ENCODE results near the gene KAT5. TPM values are rescaled to one million over a fixed set of nuclear protein-coding genes. Genes with fewer than 3 reads are reported as not detected.
"Not testable (repeated sequence)": the region's sequence is repeated elsewhere in the genome, so short reads cannot be mapped to it uniquely, and the experiment has no call there.

The KAT5 gene
- total RNA-seq, 1 experiment from 2014 or later: 47.9 TPM

DNA sequence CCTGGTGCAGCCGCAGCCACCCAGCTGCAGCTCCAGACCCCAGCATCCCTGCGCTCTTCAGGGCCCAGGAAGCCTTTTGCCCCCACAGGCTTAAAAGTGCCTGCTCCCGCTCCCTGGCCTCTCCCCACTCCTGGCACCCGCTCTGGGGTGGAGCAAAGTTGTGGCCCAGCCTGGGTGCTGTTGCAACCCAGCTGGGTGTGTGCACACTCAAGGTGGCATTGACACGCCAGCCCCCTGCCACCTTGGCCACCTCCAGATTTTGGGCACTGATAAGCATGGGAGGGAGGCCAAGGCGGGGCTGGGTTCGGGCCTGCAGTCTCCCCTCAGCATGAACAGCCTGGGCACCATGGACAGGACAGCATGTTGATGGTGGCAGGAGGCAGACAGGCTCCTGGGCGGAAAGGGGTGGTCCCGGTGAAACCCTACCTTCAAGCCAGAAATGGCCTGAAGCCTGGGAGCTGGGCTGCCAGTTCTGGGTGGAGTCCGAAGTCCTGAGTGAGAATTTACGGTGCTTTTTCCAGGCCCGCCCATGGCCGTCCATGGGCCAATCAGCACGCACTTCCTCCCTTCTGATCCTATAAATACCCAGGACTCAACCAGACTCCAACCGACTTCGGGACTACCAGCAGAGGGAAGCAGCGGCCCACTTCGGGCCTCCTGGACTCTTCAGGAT is 32.1 kb downstream of the KAT5 start:
- peak; percentile 71 for DNase-seq (ENCODE audit: low read depth)

DNA sequence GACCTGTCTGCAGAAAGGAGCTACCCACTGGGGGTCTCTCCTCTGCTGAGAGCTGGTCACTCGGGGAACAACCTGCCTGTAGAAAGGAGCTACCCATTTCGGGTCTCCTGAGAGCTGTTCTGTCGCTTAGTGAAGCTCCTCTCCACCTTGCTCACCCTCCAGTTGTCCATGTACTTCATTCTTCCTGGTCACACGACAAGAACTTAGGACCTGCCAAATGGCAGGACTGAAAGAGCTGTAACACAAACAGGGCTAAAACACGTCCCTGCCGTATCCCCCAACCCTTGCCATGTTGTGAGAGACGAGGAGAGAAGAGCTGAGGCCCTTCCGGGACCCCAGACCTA is 32.6 kb downstream of the KAT5 start:
- DNase-seq (ENCODE audit: low read depth): no peak

DNA sequence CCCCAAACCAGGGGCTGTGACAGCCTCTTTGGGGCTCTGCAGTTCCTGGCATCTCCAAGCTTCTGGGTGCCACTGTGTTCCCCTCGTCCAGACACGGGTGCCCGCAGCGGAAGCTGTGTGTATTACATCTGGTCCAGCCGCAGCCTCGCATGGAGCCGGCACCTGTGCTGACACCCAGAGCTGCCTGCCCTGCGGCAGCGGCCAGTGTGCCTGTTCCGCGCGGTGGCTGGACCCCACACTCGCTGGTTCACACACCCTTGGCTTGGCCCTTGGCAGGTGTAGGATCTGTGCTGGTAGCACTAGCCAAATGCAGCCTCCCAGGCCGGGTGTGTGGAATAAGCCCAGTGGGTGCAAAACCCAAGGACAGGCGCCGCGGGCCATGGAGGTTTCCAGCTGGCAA is 33.0 kb downstream of the KAT5 start:
- DNase-seq (ENCODE audit: low read depth): no peak

DNA sequence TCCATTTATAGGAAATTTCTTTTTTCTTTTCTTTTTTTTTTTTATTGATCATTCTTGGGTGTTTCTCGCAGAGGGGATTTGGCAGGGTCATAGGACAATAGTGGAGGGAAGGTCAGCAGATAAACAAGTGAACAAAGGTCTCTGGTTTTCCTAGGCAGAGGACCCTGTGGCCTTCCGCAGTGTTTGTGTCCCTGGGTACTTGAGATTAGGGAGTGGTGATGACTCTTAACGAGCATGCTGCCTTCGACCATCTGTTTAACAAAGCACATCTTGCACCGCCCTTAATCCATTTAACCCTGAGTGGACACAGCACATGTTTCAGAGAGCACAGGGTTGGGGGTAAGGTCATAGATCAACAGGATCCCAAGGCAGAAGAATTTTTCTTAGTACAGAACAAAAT is 50.1 kb downstream of the KAT5 start:
- DNase-seq (ENCODE audit: low read depth): not testable (repeated sequence)

DNA sequence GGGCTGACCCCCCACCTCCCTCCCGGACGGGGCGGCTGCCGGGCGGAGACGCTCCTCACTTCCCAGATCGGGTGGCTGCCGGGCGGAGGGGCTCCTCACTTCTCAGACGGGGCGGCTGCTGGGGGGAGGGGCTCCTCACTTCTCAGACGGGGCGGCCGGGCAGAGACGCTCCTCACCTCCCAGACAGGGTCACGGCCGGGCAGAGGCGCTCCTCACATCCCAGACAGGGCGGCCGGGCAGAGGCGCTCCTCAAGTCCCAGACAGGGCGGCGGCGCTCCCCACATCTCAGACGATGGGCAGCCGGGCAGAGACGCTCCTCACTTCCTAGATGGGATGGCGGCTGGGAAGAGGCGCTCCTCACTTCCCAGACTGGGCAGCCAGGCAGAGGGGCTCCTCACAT is 50.8 kb downstream of the KAT5 start:
- not testable (repeated sequence) for DNase-seq (ENCODE audit: low read depth)

DNA sequence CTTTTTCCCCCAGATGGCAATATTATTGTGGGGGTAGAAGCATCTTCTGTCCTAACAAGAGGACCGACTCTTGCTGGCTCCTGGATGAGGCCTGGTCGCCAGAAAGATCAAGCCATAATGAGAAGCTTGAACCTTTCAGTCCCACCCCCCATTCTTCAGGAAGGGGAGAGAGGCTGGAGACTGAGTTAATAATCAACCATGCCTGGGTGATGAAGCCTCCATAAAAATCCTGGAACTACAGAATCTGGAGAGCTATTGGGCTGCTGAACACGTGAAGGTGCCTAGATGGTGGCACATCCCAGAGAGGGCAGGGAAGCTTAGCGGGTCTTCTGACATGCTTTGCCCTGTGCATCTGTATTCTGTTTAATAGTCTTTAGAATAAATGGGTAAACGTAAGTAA is 52.4 kb downstream of the KAT5 start:
- DNase-seq (ENCODE audit: low read depth): no peak

DNA sequence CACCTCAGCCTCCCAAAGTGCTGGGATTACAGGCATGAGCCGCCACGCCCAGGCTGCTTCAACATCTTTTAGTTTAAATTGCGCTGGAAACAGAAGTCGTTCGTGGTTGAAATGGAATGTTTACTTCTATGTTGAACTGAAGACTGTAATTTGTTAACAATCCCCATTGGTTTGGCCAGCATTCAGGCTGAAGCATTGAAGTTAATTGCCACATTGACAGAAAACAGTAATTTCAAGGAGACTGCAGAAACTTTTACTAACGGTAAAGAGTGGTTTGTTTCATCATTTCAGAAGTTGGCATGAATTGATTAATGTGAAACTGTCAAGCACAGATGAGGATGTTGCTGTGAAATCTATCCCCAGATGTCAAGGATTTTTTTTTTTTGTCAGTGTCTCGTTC is 54.5 kb downstream of the KAT5 start:
- peak; percentile 91 for DNase-seq (ENCODE audit: low read depth)

DNA sequence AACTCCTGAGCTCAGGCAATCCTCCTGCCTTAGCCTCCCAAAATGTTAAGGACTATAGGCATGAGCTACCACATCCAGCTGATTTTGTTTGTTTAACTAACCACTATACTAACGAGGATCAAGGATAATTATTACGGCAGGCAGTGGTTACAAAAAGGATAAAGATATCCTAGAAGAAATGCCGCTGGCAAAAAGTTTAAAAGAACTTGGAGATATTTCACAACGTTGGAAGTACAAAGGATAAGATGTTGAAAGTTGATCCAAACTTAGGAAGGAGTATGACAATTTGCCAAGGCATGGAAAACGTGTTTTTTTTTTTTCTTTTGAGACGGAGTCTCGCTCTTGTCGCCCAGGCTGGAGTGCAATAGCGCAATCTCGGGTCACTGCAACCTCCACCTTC is 55.4 kb downstream of the KAT5 start:
- DNase-seq (ENCODE audit: low read depth): peak; percentile 93

DNA sequence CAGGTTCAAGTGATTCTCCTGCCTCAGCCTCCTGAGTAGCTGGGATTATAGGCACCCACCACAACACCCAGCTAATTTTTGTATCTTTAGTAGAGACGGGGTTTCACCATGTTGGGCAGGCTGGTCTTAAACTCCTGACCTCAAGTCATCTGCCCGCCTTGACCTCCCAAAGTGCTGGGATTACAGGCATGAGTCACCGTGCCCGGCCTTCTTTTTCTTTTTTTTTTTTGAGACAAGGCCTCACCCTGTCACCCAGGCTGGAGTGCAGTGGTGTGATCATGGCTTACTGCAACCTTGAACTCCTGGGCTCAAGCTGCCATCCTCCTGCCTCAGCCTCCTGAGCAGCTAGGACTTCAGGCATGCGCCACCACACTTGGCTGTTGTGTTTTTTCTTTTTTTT is 55.8 kb downstream of the KAT5 start:
- peak; percentile 78 for DNase-seq (ENCODE audit: low read depth)

Other genes with a start within 250 kb of the KAT5 start
- gene MALAT1, start 213.2 kb upstream of the KAT5 start, total RNA-seq (2014; rRNA removed; shearing (Covaris generic)): 481 and 510 TPM in 2 replicates
- 64.1 and 65.7 TPM in 2 replicates for gene SCYL1, start 187.2 kb upstream of the KAT5 start, total RNA-seq (2014; rRNA removed; shearing (Covaris generic))
- gene LTBP3, start 153.9 kb upstream of the KAT5 start, total RNA-seq (2014; rRNA removed; shearing (Covaris generic)): 20.9 and 38.4 TPM in 2 replicates
- gene ZNRD2, start 141.8 kb upstream of the KAT5 start, total RNA-seq (2014; rRNA removed; shearing (Covaris generic)): 87.7 and 98.0 TPM in 2 replicates
- gene FAM89B, start 139.7 kb upstream of the KAT5 start, total RNA-seq (2014; rRNA removed; shearing (Covaris generic)): 36.9 and 43.1 TPM in 2 replicates
- gene EHBP1L1, start 136.2 kb upstream of the KAT5 start, total RNA-seq (2014; rRNA removed; shearing (Covaris generic)): 22.8 and 47.8 TPM in 2 replicates
- gene KCNK7, start 116.5 kb upstream of the KAT5 start, total RNA-seq (2014; rRNA removed; shearing (Covaris generic)): not detected in 2 replicates
- gene MAP3K11, start 98.0 kb upstream of the KAT5 start, total RNA-seq (2014; rRNA removed; shearing (Covaris generic)): 11.8 and 24.2 TPM in 2 replicates
- 9.1 and 11.9 TPM in 2 replicates for gene PCNX3, start 96.5 kb upstream of the KAT5 start, total RNA-seq (2014; rRNA removed; shearing (Covaris generic))
- gene SIPA1, start 74.2 kb upstream of the KAT5 start, total RNA-seq (2014; rRNA removed; shearing (Covaris generic)): 16.7 and 21.2 TPM in 2 replicates
- 33.3 and 34.2 TPM in 2 replicates for gene RELA, start 49.3 kb upstream of the KAT5 start, total RNA-seq (2014; rRNA removed; shearing (Covaris generic))
- 38.3 and 54.8 TPM in 2 replicates for gene RNASEH2C, start 8.5 kb downstream of the KAT5 start, total RNA-seq (2014; rRNA removed; shearing (Covaris generic))
- gene AP5B1, start 68.7 kb downstream of the KAT5 start, total RNA-seq (2014; rRNA removed; shearing (Covaris generic)): 4.2 and 6.7 TPM in 2 replicates
- gene OVOL1, start 74.8 kb downstream of the KAT5 start, total RNA-seq (2014; rRNA removed; shearing (Covaris generic)): not detected in 2 replicates
- gene SNX32, start 121.7 kb downstream of the KAT5 start, total RNA-seq (2014; rRNA removed; shearing (Covaris generic)): 0.20 TPM in 1 of 2 replicates, not detected in the other
- 2,043 and 2,212 TPM in 2 replicates for gene CFL1, start 145.9 kb downstream of the KAT5 start, total RNA-seq (2014; rRNA removed; shearing (Covaris generic))
- 38.9 and 40.6 TPM in 2 replicates for gene MUS81, start 148.2 kb downstream of the KAT5 start, total RNA-seq (2014; rRNA removed; shearing (Covaris generic))
- gene EFEMP2, start 160.5 kb downstream of the KAT5 start, total RNA-seq (2014; rRNA removed; shearing (Covaris generic)): 5.4 and 8.4 TPM in 2 replicates
- gene CTSW, start 167.6 kb downstream of the KAT5 start, total RNA-seq (2014; rRNA removed; shearing (Covaris generic)): 5.4 and 8.9 TPM in 2 replicates
- 141 and 145 TPM in 2 replicates for gene FIBP, start 176.2 kb downstream of the KAT5 start, total RNA-seq (2014; rRNA removed; shearing (Covaris generic))
- gene CCDC85B, start 178.4 kb downstream of the KAT5 start, total RNA-seq (2014; rRNA removed; shearing (Covaris generic)): 34.7 and 61.6 TPM in 2 replicates
- gene FOSL1, start 188.1 kb downstream of the KAT5 start, total RNA-seq (2014; rRNA removed; shearing (Covaris generic)): 158 and 232 TPM in 2 replicates
- 31.1 and 37.5 TPM in 2 replicates for gene C11orf68, start 206.8 kb downstream of the KAT5 start, total RNA-seq (2014; rRNA removed; shearing (Covaris generic))
- 405 and 548 TPM in 2 replicates for gene DRAP1, start 207.2 kb downstream of the KAT5 start, total RNA-seq (2014; rRNA removed; shearing (Covaris generic))
- gene TSGA10IP, start 233.2 kb downstream of the KAT5 start, total RNA-seq (2014; rRNA removed; shearing (Covaris generic)): not detected in 2 replicates
- gene SART1, start 249.5 kb downstream of the KAT5 start, total RNA-seq (2014; rRNA removed; shearing (Covaris generic)): 39.4 and 58.1 TPM in 2 replicates

All from RPMI7951 (cell line).